ENCODE measurements around the gene LHX6.

DNA sequence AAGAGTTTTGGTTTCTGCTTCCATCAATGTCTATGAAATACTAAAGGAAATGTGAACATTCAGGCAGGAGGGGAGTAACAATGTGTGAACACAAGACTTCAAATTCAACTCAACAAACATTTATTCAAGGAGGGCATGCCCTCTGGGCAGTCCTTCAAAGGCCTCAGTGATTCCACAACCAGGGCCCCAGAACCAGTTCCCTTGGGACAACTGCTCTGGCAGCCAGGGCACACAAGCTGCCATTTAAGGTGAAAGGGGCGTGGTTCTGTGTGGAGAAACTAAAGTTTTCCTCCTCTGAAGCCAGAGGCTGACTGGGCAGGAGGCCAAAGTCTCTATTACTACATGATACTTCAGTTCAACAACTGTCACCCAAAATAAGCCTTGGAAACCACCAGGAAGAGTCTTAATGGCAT lies 32.7 kb upstream of the LHX6 start:
- TF ChIP-seq, protein P1, sequence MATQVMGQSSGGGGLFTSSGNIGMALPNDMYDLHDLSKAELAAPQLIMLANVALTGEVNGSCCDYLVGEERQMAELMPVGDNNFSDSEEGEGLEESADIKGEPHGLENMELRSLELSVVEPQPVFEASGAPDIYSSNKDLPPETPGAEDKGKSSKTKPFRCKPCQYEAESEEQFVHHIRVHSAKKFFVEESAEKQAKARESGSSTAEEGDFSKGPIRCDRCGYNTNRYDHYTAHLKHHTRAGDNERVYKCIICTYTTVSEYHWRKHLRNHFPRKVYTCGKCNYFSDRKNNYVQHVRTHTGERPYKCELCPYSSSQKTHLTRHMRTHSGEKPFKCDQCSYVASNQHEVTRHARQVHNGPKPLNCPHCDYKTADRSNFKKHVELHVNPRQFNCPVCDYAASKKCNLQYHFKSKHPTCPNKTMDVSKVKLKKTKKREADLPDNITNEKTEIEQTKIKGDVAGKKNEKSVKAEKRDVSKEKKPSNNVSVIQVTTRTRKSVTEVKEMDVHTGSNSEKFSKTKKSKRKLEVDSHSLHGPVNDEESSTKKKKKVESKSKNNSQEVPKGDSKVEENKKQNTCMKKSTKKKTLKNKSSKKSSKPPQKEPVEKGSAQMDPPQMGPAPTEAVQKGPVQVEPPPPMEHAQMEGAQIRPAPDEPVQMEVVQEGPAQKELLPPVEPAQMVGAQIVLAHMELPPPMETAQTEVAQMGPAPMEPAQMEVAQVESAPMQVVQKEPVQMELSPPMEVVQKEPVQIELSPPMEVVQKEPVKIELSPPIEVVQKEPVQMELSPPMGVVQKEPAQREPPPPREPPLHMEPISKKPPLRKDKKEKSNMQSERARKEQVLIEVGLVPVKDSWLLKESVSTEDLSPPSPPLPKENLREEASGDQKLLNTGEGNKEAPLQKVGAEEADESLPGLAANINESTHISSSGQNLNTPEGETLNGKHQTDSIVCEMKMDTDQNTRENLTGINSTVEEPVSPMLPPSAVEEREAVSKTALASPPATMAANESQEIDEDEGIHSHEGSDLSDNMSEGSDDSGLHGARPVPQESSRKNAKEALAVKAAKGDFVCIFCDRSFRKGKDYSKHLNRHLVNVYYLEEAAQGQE (IDR thresholded peaks at IDR 0.05; ENCODE audit: insufficient read depth in 1 of 2, low read depth in 2 of 2, low read length in 2 of 2), result no peak
- no peak for TF ChIP-seq FOXP2 (optimal IDR thresholded peaks at IDR 0.05; ENCODE audit: borderline replicate concordance, extremely low read depth, extremely low read length, insufficient read depth)

All from PFSK-1 (cell line).